ENCODE results near the gene PBX1.

PBX1 gene

GRCh38 chr1:164701189-164701761 is 142.3 kb downstream of the PBX1 start:
- DNase-seq (ENCODE audit: extremely low read depth, low read depth), result no peak

GRCh38 chr1:164702216-164702615 is 143.2 kb downstream of the PBX1 start:
- DNase-seq (ENCODE audit: extremely low read depth, low read depth), result no peak
- no peak for TF ChIP-seq CTCF (IDR thresholded peaks at IDR 0.05; ENCODE audit: low read depth, low read length)

More at GRCh38 chr1:164701189-164701761, 142.3 kb downstream of the PBX1 start:
- TF ChIP-seq CTCF (IDR thresholded peaks at IDR 0.05; ENCODE audit: low read depth, low read length), result no peak

GRCh38 chr1:164702664-164703063 is 143.7 kb downstream of the PBX1 start:
- TF ChIP-seq CTCF (IDR thresholded peaks at IDR 0.05; ENCODE audit: low read depth, low read length), result no peak
- no peak for DNase-seq (ENCODE audit: extremely low read depth, low read depth)

GRCh38 chr1:164703463-164703862 is 144.5 kb downstream of the PBX1 start:
- TF ChIP-seq CTCF (IDR thresholded peaks at IDR 0.05; ENCODE audit: low read depth, low read length), result no peak
- DNase-seq (ENCODE audit: extremely low read depth, low read depth), result no peak

- TF ChIP-seq CTCF (IDR thresholded peaks at IDR 0.05; ENCODE audit: low read depth, low read length), result no peak
These were observed 145.0 kb downstream of the PBX1 start for GRCh38 chr1:164703960-164704411.

GRCh38 chr1:164704954-164705353 is 146.0 kb downstream of the PBX1 start:
- no peak for TF ChIP-seq CTCF (IDR thresholded peaks at IDR 0.05; ENCODE audit: low read depth, low read length)
- no peak for DNase-seq (ENCODE audit: extremely low read depth, low read depth)

More at GRCh38 chr1:164703960-164704411, 145.0 kb downstream of the PBX1 start:
- DNase-seq (ENCODE audit: extremely low read depth, low read depth), result no peak

GRCh38 chr1:164706606-164706987 is 147.6 kb downstream of the PBX1 start:
- no peak for TF ChIP-seq CTCF (IDR thresholded peaks at IDR 0.05; ENCODE audit: low read depth, low read length)
- DNase-seq (ENCODE audit: extremely low read depth, low read depth), result no peak

Measured in AG09319 (cell line).